Small intestine (tissue), 7 donors: ENCODE measurements around the gene SASH1. TPM values are rescaled to one million over a fixed set of nuclear protein-coding genes. Genes with fewer than 3 reads are reported as not detected.

ENCODE experiments used
- DNase-seq, 2 donors: peaks; one replicate each; pipeline versions ENCODE4 v3.0.0 to v3.0.0-alpha.2; 2013
- FAIRE-seq: peaks from 2 replicates; lab custom pipeline; 2012; peaks lifted over from hg19 to GRCh38; lab: Jason Lieb, UNC
- H3K27ac ChIP-seq, 3 donors: one replicate each; pipeline ENCODE4 v1.5.1; 2013; ENCODE audit warnings: low read length in 2 of 3, mild to moderate bottlenecking in 2 of 3, control low read depth in 1 of 3, inconsistent platforms in 1 of 3, low read depth in 1 of 3, moderate library complexity in 1 of 3
- H3K27me3 ChIP-seq, 3 donors: one replicate each; pipeline ENCODE4 v1.6.1; 2013; ENCODE audit warnings: low read length in 3 of 3, inconsistent platforms in 1 of 3; ENCODE audit not compliant: control insufficient read depth in 3 of 3, insufficient read depth in 3 of 3
- H3K36me3 ChIP-seq, 3 donors: one replicate each; pipeline ENCODE4 v1.6.1; 2013; ENCODE audit warnings: low read length in 3 of 3, inconsistent platforms in 1 of 3, low read depth in 1 of 3, mild to moderate bottlenecking in 1 of 3, moderate library complexity in 1 of 3; ENCODE audit not compliant: control insufficient read depth in 3 of 3, insufficient read depth in 2 of 3
- H3K4me1 ChIP-seq, 3 donors: one replicate each; pipeline ENCODE4 v1.6.1; 2013; ENCODE audit warnings: low read length in 2 of 3, inconsistent platforms in 1 of 3, low read depth in 1 of 3, mild to moderate bottlenecking in 1 of 3, moderate library complexity in 1 of 3; ENCODE audit not compliant: control insufficient read depth in 3 of 3, insufficient read depth in 2 of 3
- H3K4me3 ChIP-seq, 3 donors: one replicate each; pipeline ENCODE4 v1.5.1; 2013; ENCODE audit warnings: low read length in 3 of 3, control low read depth in 1 of 3, inconsistent platforms in 1 of 3, low read depth in 1 of 3, mild to moderate bottlenecking in 1 of 3, moderate library complexity in 1 of 3
- H3K9me3 ChIP-seq, 2 donors: one replicate each; pipeline ENCODE4 v1.6.1; 2013; ENCODE audit warnings: low read depth in 1 of 2, low read length in 1 of 2; ENCODE audit not compliant: control insufficient read depth in 2 of 2, insufficient read depth in 1 of 2
- WGBS, 3 donors: extraction: QIAGEN DNeasy Blood & Tissue Kit; methylation state at CpG; one replicate each; pipeline ENCODE4 v1.1.7; 2013; 5-methylcytosine and 5-hydroxymethylcytosine counted together
- polyA plus RNA-seq, 4 donors: library from polyadenylated mRNA; stranded (reverse) in 3 of 4; unstranded in 1 of 4; fragments of 200-250 nt in 3 of 4; fragments of 120-200 nt in 1 of 4; gene quantifications; one replicate each; pipeline versions ENCODE4 v1.2.1 to v1.2.3, GENCODE V29; 2013
- donor health status: healthy with polysubstance abuse.
- donor health status: control.
- donor health status: control.
- donor health status: Bipolar disorder and iron deficiency.
- donor health status: healthy.

Gene SASH1
- polyA plus RNA-seq, 4 donors: 1.3 to 16.1 (median 8.0) TPM

DNA sequence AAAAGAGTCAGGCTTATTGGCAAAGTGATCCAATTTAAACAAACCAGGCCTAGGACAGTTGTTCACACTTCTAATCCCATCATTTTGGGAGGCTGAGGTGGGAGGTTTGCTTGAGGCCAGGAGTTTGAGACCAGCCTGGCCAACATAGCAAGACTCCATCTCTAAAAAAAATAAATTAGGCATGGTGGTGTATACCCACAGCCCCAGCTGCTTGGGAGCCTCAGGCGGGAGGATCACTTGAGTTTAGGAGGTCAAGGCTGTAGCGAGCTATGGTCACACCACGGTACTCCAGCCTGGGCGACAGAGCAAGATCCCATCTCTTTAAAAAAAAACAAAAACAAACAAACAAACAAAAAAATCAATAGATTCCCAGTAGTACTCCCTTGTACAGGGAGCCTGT, 86.8 kb downstream of the SASH1 start:
- no peaks in the 10 kb centered on the region for H3K9me3 ChIP-seq
- 93 to 99% (median 95%) methylated on average over 4 of the region's 4 CpGs for WGBS, 3 donors
- H3K4me3 ChIP-seq: no peak overlapping the region
- no peak for DNase-seq
- no peak for FAIRE-seq
- H3K36me3 ChIP-seq: peaks cover 0 to 6% (median 0%) of the 10 kb centered on the region in 3 donors
- no peaks in the 10 kb centered on the region for H3K27me3 ChIP-seq
- peaks cover 0 to 5% (median 0%) of the 10 kb centered on the region in 3 donors for H3K4me1 ChIP-seq
- no peak overlapping the region for H3K27ac ChIP-seq

GRCh38 chr6:148430897-148431296, 88.3 kb downstream of the SASH1 start:
- no peak for DNase-seq
- Histone ChIP-seq H3K4me1 (peaks cover 0 to 5% (median 0%) of the 10 kb centered on the region in 3 donors), H3K27ac (no peak overlapping the region), H3K27me3 (no peaks in the 10 kb centered on the region), H3K4me3 (no peak overlapping the region), H3K9me3 (no peaks in the 10 kb centered on the region), H3K36me3 (peaks cover 0 to 2% (median 0%) of the 10 kb centered on the region in 3 donors)
- WGBS, 3 donors: 89 to 95% (median 94%) methylated on average over 8 of the region's 8 CpGs
- no peak for FAIRE-seq

DNA sequence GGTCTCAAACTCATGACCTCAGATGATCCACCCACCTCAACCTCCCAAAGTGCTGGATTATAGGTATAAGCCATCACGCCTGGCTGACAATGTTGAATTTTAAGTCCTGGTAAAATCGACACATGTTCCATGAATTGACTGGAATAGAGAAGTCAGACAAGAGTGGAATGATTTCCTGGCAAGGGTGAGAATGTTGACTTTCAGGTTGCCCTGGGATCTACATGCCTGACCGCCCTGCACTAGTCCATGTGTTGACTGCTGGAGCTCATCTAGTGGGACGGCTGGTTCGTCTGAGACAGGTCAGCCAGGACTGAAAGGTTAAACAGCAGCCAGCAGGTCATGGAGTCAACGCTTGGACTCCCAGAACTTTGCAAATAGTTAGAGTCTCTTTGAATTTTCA, 88.8 kb downstream of the SASH1 start:
- no peak for FAIRE-seq
- H3K27ac ChIP-seq: no peak overlapping the region
- 89 to 93% (median 91%) methylated on average over 6 of the region's 6 CpGs for WGBS, 3 donors

DNA sequence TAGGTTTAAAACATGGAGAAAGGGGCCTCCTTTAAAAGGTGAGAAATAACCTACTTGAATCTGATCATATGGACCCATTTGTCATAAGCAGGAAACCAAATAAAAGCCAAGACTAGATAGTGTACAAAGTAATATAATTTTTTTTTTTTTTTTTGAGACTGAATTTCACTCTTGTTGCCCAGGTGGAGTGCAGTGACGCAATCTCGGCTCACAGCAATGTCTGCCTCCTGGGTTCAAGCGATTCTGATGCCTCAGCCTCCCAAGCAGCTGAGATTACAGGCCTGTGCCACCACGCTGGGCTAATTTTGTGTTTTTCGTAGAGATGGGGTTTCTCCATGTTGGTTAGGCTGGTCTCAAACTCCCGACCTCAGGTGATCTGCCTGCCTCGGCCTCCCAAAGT, 89.2 kb downstream of the SASH1 start:
- Histone ChIP-seq H3K36me3 (no peaks in the 10 kb centered on the region), H3K4me1 (peaks cover 0 to 5% (median 0%) of the 10 kb centered on the region in 3 donors), H3K27ac (no peak overlapping the region), H3K27me3 (no peaks in the 10 kb centered on the region), H3K4me3 (no peak overlapping the region), H3K9me3 (peaks cover 0 to 3% of the 10 kb centered on the region in 2 donors)
- WGBS, 3 donors: 87 to 95% (median 93%) methylated on average over 7 of the region's 7 CpGs
- DNase-seq (no peak), FAIRE-seq (no peak)

More for the DNA sequence above, 88.8 kb downstream of the SASH1 start:
- DNase-seq: no peak
- H3K36me3 ChIP-seq: no peaks in the 10 kb centered on the region
- no peak overlapping the region for H3K4me3 ChIP-seq
- H3K27me3 ChIP-seq: no peaks in the 10 kb centered on the region
- H3K4me1 ChIP-seq: peaks cover 0 to 5% (median 0%) of the 10 kb centered on the region in 3 donors
- no peaks in the 10 kb centered on the region for H3K9me3 ChIP-seq

GRCh38 chr6:148432462-148433195, 90.0 kb downstream of the SASH1 start:
- Histone ChIP-seq H3K27me3 (no peaks in the 10 kb centered on the region), H3K4me3 (no peak overlapping the region), H3K36me3 (no peaks in the 10 kb centered on the region), H3K9me3 (peaks cover 0 to 3% of the 10 kb centered on the region in 2 donors), H3K27ac (peak overlapping the region in 1 of 3 donors; percentile 23), H3K4me1 (peaks cover 0 to 5% (median 0%) of the 10 kb centered on the region in 3 donors)
- FAIRE-seq: no peak
- 23 to 49% (median 46%) methylated on average over 5 of the region's 5 CpGs for WGBS, 3 donors
- DNase-seq: peak in 1 of 2 donors; percentile 56

DNA sequence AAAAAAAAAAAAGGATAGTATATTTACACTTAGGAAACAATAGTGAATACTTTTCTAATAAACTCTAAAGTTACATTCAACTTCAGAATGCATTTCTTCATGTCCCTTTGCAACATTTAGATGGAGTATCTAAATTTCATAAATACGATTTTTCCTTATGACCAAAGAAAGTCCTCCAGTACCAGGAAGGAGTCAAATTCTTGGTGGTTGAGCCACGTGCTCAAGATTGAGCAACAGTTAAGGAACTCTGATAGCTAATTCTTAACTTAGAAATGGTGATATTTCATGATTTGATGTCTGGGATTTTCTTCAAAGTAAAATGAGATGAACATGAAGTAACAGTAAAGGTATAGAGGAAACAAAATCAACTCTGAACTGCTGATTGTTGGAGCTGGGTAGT, 92.7 kb downstream of the SASH1 start:
- Histone ChIP-seq H3K27ac (no peak overlapping the region), H3K9me3 (peaks cover 0 to 3% of the 10 kb centered on the region in 2 donors), H3K36me3 (peaks cover 0 to 4% (median 0%) of the 10 kb centered on the region in 3 donors), H3K4me1 (peaks cover 0 to 5% (median 0%) of the 10 kb centered on the region in 3 donors), H3K27me3 (no peaks in the 10 kb centered on the region), H3K4me3 (no peak overlapping the region)
- FAIRE-seq (no peak), DNase-seq (no peak)
- WGBS, 3 donors: 59 to 66% (median 64%) methylated on average over 2 of the region's 2 CpGs

- Histone ChIP-seq H3K27me3 (no peaks in the 10 kb centered on the region), H3K4me1 (peaks cover 0 to 5% (median 0%) of the 10 kb centered on the region in 3 donors), H3K9me3 (peaks cover 0 to 3% of the 10 kb centered on the region in 2 donors), H3K36me3 (peaks cover 0 to 6% (median 0%) of the 10 kb centered on the region in 3 donors), H3K4me3 (no peak overlapping the region), H3K27ac (no peak overlapping the region)
- DNase-seq (no peak), FAIRE-seq (no peak)
- WGBS, 3 donors: 81 to 93% (median 92%) methylated on average over 1 of the region's 1 CpG
Measured at GRCh38 chr6:148436466-148436865, 93.8 kb downstream of the SASH1 start.

DNA sequence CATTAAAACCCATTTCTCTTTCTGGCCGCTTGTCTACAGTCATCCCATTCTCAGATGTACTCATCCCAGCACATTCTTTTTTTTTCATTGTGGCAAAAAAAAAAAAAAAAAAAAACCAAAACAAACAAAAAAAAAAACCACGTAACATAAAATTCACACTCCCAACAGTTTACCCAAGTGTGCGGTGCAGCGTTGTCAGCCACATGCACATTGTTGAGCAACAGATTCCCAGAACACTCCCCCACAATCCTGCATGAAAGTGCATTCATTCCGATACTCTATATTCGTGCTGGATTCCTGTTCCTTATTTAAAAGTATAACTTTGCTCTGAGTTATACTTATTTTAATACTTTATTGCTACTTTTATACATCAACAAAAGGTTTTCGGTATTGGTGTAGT, 96.0 kb downstream of the SASH1 start:
- no peak overlapping the region for H3K4me3 ChIP-seq
- DNase-seq: no peak
- H3K27me3 ChIP-seq: no peaks in the 10 kb centered on the region
- H3K36me3 ChIP-seq: peaks cover 0 to 6% (median 0%) of the 10 kb centered on the region in 3 donors
- WGBS, 3 donors: 88 to 94% (median 90%) methylated on average over 7 of the region's 7 CpGs
- H3K9me3 ChIP-seq: peaks cover 0 to 3% of the 10 kb centered on the region in 2 donors
- H3K27ac ChIP-seq: no peak overlapping the region
- no peaks in the 10 kb centered on the region for H3K4me1 ChIP-seq
- FAIRE-seq: no peak
